SH-SY5Y (cell line): ENCODE results near the gene RNPS1.

ENCODE experiments used
- GATA2 ChIP-seq: IDR thresholded peaks from 2 replicates; pipeline ENCODE4 v1.6.1; 2011; ENCODE audit warnings: mild to moderate bottlenecking, low read depth, low read length
- GATA3 ChIP-seq: IDR thresholded peaks from 2 replicates; pipeline ENCODE4 v1.6.1; 2011; ENCODE audit warnings: low read depth, mild to moderate bottlenecking, low read length, moderate library complexity

The RNPS1 gene, protein sequence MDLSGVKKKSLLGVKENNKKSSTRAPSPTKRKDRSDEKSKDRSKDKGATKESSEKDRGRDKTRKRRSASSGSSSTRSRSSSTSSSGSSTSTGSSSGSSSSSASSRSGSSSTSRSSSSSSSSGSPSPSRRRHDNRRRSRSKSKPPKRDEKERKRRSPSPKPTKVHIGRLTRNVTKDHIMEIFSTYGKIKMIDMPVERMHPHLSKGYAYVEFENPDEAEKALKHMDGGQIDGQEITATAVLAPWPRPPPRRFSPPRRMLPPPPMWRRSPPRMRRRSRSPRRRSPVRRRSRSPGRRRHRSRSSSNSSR

DNA sequence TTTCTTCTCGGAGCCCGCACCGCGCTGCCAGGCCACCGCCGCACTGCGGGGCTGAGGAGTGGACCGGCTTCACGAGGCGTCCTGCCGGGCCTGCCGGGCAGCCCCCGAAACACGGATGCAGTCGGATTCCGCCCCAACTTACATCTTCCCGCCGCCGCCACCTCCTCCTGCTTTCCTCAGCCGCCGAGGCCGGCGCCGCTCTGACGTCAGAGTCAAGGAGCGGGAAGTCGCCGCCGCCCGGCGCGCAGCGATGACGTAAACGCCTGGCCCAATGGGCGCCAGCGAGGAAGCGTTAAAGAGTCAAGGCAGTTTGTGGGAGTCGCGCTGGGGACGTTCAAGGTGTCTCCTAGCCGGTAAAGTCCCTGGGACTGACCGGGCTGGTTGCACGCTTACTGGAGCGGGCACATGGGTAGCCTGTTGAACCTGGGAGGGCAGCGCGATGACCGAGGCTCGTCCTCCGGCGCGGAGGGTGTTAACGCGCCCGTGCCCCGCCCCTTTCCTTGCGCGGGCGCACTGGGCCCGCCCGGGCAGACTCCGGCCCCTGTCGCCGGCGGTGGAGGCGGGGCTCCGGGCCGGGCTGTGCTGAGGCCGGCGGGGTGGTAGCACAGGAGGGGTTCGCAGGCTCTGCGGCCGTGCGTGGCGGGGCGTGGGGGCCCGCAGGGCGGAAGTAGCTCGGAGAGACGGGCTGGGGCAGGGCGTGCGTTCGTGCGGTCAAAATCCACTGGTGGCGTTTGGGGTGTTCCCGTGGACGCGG is at the start of gene RNPS1:
RNPS1 (minus strand) TSS at position 214 of the 754 bp plus-strand sequence. CDS start 3,483 bp downstream, outside the sequence.
- no peak for TF ChIP-seq GATA2
- no peak for TF ChIP-seq GATA3

DNA sequence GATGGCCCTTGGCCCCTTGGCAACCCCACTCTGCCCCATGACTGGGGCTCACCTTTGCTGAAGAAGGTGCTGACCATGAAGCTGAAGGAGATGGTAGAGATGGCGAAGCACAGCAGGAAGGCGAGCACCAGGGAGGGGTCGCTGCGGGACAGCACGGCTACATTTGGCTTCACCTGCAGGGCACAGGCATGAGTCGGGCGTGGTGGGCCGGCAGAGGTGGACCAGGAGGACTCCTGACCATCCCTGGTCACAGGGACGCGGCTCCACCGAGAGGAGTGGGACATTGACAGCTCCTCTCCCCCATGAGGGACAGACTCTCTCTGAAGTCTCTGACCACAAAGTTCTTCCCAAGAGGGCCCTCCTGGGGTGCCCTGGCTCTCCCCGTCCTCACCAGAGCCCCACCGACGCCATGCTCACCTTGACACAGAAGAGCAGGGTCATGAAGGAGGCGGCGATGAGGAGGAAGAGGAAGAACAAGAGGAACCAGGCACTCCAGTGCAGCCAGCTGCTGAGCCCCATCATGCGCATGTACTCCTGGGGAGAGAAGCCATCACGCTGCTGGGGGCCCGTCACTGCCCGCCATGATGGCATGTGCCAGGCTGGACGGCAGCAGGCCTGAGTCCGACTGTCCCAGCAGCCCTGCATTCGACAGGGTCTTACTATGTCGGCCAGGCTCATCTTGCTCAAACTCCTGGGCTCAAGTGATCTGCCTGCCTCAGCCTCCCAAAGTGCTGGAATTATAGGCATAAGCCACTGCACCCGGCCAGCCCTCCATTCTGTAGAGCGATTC is 49.5 kb upstream of the RNPS1 start:
- TF ChIP-seq GATA2, result no peak
- no peak for TF ChIP-seq GATA3

DNA sequence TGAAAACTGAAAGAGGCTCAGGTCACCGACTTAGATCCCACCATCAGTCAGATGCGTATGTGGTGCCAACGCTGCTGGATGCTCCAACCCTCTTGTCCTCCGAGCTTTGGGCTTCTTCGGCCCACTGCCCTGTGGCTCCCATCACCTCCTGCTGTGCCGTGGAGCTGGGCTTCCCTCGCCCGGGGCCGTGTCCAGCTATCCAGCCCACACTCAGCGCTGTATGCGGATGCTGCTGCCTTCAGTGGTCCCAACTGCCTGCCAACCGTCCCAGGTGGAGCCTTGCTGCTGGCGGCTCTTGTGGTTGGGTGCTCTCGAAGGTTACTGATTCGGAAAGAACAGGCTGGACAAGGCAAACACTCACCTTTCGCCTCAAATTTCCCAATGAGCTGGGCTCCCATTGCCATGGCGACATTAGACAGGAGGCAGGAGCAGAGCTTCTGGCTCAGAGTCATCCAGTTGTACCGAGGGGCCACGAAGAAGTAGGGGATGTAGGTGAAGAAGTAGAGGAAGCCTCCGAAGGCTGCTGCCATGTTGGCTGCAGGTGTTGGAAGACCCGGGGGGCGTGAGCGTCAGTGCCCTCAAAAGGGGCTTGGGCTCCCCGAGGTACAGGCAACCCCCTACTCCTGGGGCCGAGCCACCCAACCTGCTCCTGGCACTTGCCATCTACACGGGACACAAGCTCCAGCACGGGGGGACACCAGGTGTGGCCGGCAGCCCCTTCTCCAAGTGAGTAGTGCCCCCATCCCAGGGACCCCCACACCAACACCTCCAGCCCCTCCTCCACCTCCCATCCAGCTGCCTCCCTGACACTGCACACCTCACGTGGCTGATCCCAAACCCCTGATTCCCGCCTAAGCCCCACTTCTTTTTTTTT is 40.4 kb upstream of the RNPS1 start:
- TF ChIP-seq GATA3, result no peak
- TF ChIP-seq GATA2, result no peak

DNA sequence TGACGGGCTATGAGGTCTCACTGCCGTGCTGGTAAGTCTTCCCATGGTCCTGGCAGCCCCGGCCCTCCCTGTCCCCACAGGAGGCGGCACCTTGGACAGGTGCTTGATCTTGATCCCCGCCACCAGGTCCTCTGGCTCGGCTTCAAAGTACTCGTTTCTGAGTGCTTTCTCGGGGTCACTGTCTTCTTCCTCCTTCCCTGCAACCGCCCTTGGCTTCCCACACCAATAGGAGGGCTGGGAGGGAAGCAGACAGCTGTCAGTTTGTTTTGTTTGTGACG is 31.9 kb upstream of the RNPS1 start:
- TF ChIP-seq GATA3 (no peak), GATA2 (no peak)

DNA sequence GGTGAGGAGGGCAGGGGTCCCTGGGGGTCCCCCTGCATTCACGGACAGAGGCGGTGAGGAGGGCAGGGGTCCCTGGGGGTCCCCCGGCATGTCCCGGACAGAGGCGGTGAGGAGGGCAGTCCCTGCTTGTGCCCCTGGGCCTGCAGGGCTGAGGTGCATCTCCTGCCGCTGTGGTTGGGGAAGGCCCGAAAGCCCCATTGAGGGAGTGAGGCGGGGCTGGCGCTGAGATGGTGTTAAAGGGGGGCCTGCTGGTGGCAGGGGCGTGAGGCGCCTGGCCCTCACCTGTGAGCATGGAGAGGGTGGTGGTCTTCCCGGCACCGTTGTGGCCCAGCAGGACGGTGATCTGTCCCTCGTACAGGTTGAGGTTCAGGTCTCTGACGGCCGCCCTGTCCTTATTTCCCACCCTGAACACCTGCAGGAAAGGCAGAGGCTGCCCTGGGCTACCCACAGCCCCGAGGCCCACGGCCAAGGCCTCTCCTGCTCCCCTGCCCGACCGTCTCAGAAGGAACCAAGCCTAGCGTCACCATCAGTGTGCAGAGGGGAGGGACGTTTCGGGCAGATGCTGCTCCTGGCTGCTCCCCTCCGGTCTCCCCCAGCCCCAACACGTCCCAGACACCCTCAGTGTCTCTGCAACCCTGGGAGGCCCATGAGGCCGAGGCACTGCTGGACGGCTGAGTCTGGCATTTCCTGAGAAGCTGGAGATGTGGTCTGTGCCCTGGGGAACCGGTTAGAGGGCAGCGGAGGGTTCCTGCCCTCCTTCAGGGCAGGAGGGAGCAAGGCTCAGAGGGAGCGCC is 31.4 kb upstream of the RNPS1 start:
- TF ChIP-seq GATA3, result no peak
- no peak for TF ChIP-seq GATA2

DNA sequence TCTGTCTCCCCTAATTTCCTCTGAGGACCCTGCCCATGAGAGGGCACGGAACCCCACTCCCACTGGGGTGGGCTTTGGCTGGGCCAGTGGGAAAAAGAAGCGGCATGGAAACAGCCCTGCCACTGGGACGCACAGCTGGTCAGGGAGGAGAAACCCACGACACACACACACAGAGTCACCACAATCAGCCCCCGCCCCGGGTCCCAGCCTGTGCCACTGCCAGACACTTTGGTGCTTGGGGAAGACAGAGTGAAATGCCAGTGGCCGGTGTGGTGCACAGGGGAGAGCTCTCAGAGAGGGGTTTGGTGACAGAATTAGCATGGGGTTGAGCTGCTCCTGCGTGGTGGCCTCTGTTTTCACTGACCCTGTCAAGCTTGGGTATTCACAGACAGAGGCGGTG is 30.7 kb upstream of the RNPS1 start:
- TF ChIP-seq GATA3 (no peak), GATA2 (no peak)

DNA sequence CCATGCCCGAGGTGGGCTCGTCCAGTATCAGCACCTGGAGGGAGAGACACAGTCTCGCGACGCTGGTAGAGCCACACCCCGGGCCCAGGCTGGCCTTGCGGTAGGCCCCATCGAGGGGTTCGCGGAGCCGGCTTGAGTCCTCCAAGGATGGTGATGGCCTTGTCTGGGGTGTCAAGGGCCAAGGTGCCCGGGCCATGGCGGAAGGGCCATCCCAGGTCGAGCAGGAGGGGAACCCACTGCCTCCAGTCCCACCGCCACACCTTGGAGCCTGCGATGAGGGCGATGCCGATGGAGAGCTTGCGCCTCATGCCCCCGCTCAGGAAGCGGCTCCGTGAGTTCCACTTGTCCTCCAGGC is 29.6 kb upstream of the RNPS1 start:
- TF ChIP-seq GATA3 (no peak), GATA2 (no peak)

DNA sequence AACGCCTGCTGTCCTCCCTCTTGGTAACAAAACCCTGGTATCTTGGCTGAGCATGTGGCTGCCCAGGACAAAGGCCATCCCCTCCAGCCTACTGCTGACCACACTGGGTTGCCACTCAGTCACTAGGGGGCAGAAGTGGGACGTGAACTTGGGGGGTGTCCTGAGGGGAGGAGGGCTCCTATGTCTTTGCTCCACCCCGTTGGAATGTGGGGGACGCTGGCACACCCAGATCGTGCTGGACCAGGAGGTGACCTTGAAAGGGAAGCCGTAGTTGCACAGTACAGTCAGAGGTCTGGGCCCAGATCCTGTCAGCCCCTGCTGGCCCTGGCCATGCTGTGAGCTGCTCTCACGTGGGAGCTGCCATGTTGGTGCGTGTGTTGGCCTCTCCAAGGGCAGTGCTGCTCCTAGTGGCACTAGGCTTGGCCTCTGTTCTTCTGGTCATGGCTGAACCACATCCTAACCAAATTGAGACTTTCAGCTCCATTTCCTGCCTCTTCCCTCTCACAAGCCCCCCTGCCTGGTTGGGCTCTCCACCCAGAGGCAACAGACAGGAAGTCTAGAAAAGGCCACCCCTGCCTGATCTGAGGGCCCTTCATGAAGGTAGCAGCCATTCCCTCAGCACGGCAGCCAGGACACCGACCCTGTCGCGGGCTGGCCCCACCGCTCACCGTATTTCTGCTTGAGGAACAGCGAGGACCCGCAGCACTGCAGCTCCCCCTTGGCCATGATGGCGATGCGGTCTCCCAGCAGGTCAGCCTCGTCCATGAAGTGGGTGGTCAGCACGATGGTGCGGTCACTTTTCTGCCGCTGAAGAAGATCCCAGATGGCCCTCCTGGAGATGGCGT is 29.0 kb upstream of the RNPS1 start:
- no peak for TF ChIP-seq GATA2
- no peak for TF ChIP-seq GATA3

DNA sequence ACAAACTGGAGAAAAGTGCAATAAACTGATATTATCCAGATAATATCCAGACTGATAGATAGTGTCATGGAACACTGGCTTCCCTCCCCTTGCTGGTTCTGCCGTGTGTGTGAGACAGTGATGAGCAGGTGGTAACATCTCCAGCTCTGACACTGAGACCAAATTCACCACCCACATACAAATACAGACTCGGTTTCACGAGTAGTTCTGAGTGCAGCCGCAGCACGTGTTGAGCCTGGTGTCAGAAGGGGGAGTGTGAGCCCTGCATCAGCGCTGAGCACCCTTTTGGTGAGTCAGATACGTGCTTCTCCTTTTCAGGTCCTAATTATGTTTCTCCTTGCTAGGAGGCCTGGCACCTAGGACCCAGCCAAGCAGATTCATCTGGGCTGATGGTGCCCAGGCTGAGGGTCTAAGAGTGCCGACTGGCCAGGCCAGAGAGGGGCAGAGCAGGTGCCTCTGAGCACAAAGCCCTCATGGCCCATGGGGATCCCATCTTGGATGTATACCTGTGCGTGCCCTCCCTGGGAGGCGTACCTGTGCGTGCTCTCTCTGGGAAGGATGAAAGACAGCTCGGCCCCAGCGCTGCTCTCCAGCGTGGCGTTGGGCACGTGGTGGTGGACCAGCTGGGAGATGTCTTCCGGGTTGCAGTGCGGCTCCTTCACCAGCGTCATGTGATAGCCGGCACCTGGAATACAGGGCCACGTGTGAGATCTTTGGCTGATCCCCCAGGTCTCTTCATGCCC is 27.3 kb upstream of the RNPS1 start:
- TF ChIP-seq GATA2 (no peak), GATA3 (no peak)

DNA sequence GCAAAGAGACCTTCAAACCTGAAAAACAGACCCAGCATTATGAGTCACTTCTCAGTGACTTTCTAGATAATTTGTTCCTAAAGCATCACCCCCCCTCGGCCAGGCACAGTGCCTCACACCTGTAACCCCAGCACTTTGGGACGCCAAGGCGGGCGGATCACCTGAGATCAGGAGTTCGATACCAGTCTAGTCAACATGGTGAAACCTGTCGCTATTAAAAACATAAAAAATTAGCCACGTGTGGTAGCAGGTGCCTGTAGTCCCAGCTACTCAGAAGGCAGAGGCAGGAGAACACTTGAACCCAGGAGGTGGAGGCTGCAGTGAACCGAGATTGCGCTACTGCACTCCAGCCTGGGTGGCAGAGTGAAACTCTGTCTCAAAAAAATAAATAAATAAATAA is 24.3 kb upstream of the RNPS1 start:
- TF ChIP-seq GATA2 (no peak), GATA3 (no peak)

DNA sequence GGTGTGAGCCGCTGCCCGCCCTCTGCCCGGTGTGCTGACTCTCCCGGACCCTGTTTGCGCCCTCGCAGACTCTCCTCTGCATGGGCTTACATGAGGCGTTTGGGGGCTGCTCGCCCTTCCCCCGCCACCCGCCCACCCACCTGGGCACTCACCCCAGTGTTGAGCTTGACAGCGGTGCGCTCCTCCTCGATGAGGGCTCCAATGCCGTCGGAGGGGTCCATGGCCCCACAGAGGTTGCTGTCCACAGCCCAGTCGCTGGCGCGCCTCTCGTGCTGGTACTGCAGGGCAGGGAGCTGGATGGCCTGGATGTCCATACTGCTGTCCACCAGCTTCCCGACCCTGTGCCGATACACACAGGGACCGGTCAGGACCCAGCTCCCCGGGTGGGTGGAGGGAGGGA is 21.4 kb upstream of the RNPS1 start:
- TF ChIP-seq GATA2 (no peak), GATA3 (no peak)

DNA sequence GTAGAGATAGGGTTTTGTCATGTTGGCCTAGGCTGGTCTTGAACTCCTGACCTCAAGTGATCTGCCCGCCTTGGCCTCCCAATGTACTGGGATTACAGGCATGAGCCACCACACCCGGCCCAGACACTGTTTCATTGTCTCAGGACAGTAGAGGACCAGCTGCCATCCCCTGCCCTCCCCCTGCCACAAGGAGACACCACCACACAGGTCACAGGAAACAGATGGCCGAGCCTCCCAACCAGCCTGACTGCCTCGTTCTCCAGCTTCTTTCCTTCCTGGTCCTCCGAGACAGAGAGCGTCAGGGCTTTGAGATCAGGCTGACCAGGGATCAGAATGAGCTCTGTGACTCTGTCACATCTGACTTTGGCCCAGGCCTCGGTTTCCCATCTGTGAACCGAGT is 20.8 kb upstream of the RNPS1 start:
- TF ChIP-seq GATA3 (no peak), GATA2 (no peak)
